Measurements from ENCODE around the gene C1QTNF5.
A peak's percentile ranks its signal among the peaks of the same experiment; 100 is the strongest.

C1QTNF5 gene

GRCh38 chr11:119337581-119338317 lies 2.9 kb downstream of the C1QTNF5 start:
- no peak for TF ChIP-seq CTCF (IDR thresholded peaks at IDR 0.05)
- Histone ChIP-seq H3K9ac (no peak overlapping the region), H3K27me3 (ENCODE audit: control insufficient read depth, insufficient read depth, low read length) (no peaks in the 10 kb centered on the region), H3K9me3 (ENCODE audit: control insufficient read depth, low read length) (no peaks in the 10 kb centered on the region), H3K4me3 (ENCODE audit: low read depth, low read length) (no peak overlapping the region), H2AFZ (no peak overlapping the region), H3K79me2 (no peaks in the 10 kb centered on the region), H3K4me2 (ENCODE audit: low read length) (no peak overlapping the region), H3K4me1 (no peaks in the 10 kb centered on the region), H3K36me3 (ENCODE audit: control insufficient read depth, insufficient read depth, low read length) (no peaks in the 10 kb centered on the region), H3K27ac (no peak overlapping the region)

GRCh38 chr11:119336744-119337469 lies 3.8 kb downstream of the C1QTNF5 start:
- no peaks in the 10 kb centered on the region for H3K79me2 ChIP-seq
- no peak overlapping the region for H3K9ac ChIP-seq
- H3K4me3 ChIP-seq (ENCODE audit: low read depth, low read length) = no peak overlapping the region
- no peaks in the 10 kb centered on the region for H3K27me3 ChIP-seq (ENCODE audit: control insufficient read depth, insufficient read depth, low read length)
- H3K27ac ChIP-seq = no peak overlapping the region
- no peaks in the 10 kb centered on the region for H3K36me3 ChIP-seq (ENCODE audit: control insufficient read depth, insufficient read depth, low read length)
- H3K4me1 ChIP-seq = no peaks in the 10 kb centered on the region
- no peak for TF ChIP-seq CTCF (IDR thresholded peaks at IDR 0.05)
- no peak overlapping the region for H2AFZ ChIP-seq
- no peaks in the 10 kb centered on the region for H3K9me3 ChIP-seq (ENCODE audit: control insufficient read depth, low read length)
- H3K4me2 ChIP-seq (ENCODE audit: low read length) = no peak overlapping the region

- Histone ChIP-seq H3K79me2 (no peaks in the 10 kb centered on the region), H3K4me2 (ENCODE audit: low read length) (no peak overlapping the region), H2AFZ (no peak overlapping the region), H3K27me3 (ENCODE audit: control insufficient read depth, insufficient read depth, low read length) (no peaks in the 10 kb centered on the region), H3K4me3 (ENCODE audit: low read depth, low read length) (no peak overlapping the region), H3K4me1 (no peaks in the 10 kb centered on the region), H3K9ac (no peak overlapping the region), H3K27ac (no peak overlapping the region), H3K9me3 (ENCODE audit: control insufficient read depth, low read length) (no peaks in the 10 kb centered on the region), H3K36me3 (ENCODE audit: control insufficient read depth, insufficient read depth, low read length) (no peaks in the 10 kb centered on the region)
- no peak for TF ChIP-seq CTCF (IDR thresholded peaks at IDR 0.05)
Measured at GRCh38 chr11:119335655-119336543, 4.8 kb downstream of the C1QTNF5 start.

GRCh38 chr11:119335091-119335654 lies 5.5 kb downstream of the C1QTNF5 start:
- H2AFZ ChIP-seq = no peak overlapping the region
- H3K9ac ChIP-seq = no peak overlapping the region
- H3K4me1 ChIP-seq = no peaks in the 10 kb centered on the region
- H3K79me2 ChIP-seq = no peaks in the 10 kb centered on the region
- no peaks in the 10 kb centered on the region for H3K9me3 ChIP-seq (ENCODE audit: control insufficient read depth, low read length)
- no peak overlapping the region for H3K27ac ChIP-seq
- no peaks in the 10 kb centered on the region for H3K27me3 ChIP-seq (ENCODE audit: control insufficient read depth, insufficient read depth, low read length)
- no peak for TF ChIP-seq CTCF (IDR thresholded peaks at IDR 0.05)
- peak overlapping the region; percentile 70 for H3K4me3 ChIP-seq (ENCODE audit: low read depth, low read length)
- peak overlapping the region; percentile 65 for H3K4me2 ChIP-seq (ENCODE audit: low read length)
- no peaks in the 10 kb centered on the region for H3K36me3 ChIP-seq (ENCODE audit: control insufficient read depth, insufficient read depth, low read length)
